Measurements from ENCODE around the gene CCDC141.
"Not testable (repeated sequence)": the region's sequence is repeated elsewhere in the genome, so short reads cannot be mapped to it uniquely, and the experiment has no call there.

The CCDC141 gene

DNA sequence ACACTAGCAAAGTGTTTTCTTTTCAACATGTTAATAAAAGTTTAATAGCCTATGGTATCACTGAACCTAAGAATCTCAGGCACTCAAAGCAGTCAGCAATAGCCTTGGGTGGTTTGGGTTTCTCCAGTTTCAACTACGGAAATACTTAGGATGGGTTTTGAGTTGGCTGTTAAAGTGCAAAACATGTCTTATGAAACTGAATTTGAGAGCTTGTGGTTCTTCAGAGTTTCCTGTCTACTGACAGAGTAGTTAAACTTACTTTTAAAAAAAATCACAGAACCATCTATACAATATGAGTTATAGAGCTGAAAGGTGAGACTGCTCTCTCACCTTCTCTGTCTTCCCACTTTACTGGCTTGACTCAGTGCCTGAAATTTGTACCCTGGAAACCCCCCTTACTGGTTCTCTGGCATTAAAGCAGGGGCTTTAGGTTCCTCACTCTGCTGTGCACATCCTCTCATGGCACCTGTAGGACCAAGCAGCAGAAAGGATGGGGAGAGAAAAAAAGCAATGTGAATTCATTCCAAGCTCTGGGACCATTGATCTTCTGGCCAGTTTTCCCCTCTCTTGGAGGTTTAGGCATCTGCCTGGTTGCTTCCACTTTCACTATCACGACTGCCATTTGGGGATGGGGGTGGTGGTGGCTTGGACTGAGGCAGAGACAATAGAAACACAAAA is 18.1 kb downstream of the CCDC141 start:
- DNase-seq = peak; percentile 44

DNA sequence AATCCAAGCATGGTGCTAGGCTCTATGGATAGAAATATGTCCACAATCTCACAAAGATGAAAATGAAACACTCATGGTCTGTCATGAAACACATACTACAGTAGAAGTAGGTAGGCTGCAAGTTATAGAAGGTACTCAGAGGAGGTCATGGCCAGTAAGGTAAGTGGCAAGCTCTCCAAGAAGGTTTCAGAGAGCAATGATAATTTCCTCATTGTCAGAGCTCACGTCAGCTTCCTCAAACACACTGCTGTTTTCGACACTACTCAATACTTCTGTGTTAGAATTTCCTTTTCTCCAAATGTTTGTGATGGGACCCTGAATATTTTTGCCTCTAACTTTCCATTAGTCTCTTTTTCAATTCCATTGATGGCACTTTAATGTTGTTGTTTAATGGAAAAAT is 25.5 kb downstream of the CCDC141 start:
- no peak for DNase-seq

GRCh38 chr2:179022685-179023084 is 27.3 kb downstream of the CCDC141 start:
- DNase-seq = no peak

DNA sequence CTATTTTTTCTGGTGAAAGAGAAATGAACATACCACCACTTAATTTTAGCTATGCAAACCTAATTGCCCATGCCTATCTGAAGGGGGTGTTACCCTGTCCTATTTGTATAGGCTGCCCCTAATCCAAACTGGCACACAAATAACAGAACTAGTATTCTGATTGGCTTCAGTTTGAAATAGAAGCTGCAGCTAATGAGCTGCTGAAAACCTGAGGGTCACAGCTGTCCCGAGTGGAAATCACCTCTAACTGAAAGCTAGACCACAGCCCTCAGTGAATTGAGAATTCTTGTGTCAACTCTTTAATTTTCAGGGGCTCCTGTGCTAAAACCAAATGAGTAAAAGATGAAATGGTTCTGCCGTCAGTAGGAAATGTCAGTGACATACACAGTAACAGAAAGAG is 28.7 kb downstream of the CCDC141 start:
- peak; percentile 28 for DNase-seq

DNA sequence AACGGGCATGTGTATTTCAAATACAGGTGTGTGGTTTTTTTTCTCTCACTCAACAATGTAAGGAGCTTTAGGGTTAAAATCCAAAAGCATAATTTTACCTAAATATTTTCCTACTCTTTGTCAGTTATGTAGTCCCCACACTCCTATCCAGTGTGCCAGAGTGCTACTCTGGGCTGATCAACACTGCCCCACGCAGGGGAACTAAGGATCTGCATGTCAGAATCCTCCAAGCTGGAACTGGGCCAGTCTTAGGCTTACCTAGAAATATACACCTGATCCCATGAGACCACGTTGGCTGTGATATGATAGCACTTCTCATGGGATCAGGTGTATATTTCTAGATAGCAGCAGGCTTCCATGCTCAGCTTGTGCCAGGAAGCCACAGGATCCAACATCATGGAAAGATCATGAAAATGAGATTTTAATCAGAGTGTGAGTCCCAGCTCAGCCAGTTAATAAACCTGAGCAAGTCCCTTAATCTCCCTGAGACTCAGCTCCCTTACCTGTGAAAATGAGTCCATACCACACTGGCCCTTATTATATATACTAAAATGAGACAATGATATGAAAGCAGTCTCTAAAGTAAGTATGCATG is 29.7 kb downstream of the CCDC141 start:
- DNase-seq = peak; percentile 26

DNA sequence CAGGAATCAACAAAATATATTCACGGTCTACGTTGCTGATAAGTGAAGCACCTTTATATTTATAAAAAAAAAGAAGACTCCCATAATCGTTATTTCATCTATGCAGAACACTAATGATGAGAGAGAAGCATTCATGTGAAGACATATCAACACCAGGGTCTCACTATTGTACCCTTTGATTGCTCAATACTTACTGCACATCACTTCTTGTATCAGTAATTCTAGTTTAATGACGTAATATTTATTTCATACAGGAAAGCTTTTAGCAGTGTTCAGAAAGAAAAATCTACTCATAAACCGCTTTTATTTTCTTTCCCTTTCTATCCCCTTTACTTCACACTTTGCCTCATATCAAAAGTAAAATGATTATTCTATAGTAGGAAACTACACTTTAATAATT is 30.7 kb downstream of the CCDC141 start:
- no peak for DNase-seq

DNA sequence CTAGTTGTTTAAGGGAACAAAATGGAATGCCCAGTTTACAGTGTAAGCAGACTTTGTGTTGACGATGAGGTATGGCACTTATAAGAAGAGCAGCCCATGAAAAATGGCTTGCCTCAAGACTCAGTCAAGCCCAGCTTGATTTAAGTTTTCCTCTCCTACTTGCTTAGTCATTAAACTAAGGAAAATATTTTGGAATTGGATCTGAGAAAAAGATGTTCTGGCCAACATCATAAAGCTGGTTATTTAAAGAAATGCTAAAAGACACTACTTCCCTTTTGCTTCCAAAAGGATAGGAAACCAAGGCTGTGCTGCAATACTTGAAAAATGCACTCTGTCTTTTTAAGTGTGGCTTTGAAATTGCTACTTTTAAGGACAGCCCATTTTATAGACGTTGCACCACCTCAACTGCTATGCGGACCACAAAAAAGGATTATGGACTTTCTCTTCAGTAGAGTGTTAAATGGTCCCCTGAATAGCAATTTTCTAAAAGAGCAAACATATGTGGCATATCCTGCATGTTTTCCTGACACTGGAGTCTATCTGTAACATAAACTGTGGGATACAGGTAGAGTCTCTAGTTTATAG is 32.1 kb downstream of the CCDC141 start:
- DNase-seq = no peak

DNA sequence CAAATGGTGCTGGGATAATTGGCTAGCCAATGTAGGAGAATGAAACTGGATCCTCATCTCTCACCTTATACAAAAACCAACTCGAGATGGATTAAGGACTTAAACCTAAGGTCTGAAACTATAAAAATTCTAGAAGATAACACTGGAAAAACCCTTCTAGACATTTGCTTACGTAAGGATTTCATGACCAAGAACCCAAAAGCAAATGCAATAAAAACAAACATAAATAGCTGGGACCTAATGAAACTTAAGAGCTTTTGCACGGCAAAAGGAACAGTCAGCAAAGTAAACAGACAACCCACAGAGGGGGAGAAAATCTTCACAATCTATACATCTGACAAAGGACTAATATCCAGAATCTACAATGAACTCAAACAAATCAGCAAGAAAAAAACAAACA is 35.7 kb downstream of the CCDC141 start:
- DNase-seq = not testable (repeated sequence)

- no peak for DNase-seq
These were observed 44.0 kb downstream of the CCDC141 start for GRCh38 chr2:179005976-179006375.

DNA sequence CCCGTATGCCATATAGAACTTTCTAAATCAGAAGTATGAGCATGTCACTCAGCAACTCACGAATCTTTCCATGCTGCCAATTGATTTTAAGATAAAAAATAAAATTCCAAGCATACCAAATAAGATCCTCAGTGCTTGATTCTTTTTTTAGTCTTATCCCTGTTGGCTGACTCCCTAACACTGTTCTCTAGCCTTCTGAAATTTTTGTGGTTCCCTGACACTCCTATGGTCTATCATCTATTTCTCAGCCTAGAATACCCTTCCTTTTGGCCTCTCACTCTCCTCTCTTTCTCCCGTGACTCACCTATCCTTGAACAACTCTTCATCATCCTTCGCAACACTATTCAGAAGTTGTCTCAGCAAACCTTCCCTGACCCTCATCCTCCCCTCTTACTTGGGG is 50.5 kb downstream of the CCDC141 start:
- no peak for DNase-seq

DNA sequence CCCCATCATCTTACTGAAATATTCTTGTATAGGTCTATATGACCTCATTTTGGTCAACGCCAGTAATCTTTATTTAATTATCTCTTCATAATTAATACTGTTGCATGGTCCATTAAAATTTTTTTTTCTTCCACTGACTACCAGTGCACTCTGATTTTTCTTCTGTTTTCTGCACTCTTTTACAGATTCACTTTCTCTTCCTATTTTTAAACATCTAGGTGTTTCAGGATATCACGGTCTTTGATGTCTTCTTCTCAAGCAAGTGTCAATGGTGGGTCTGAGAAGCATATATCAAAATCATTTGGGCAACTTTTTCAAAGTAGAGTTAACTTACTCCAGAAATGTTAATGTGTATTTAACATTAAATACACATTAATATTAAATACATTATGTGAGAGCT is 51.4 kb downstream of the CCDC141 start:
- no peak for DNase-seq

DNA sequence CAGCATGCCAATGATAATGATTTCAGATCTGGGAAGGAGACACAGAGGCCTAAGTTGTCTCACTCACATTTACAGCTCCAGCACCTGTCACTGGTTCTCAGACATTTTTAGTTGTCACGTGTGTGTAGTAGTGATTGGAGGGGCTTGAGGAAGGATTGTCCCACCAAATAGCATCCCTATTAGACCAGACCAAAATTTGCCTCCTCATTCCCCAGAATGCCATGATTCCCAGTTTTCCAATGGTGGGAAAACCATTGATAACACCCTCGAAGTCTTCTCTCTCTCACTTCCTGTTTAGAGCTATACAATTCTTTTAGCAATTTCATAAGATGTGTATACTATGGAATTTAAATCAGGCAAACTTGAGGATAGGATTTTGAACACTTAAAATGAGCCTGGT is 52.5 kb downstream of the CCDC141 start:
- DNase-seq = no peak

GRCh38 chr2:178997067-178997466 is 52.9 kb downstream of the CCDC141 start:
- no peak for DNase-seq

DNA sequence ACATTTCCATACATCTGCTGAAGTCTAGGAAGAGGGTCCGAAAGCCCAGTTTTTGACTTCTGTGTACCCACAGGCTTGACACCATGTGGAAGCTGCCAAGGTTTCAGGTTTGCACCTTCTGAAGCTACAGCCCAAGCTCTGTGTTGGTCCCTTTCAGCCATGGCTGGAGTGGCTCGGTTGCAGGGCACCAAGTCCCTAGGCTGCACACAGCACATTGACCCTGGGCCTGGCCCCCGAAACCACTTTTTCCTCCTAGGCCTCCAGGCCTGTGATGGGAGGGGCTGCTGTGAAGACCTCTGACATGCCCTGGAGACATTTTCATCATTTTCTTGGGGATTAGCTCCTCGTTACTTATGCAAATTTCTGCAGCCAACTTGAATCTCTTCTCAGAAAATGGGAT is 55.7 kb downstream of the CCDC141 start:
- DNase-seq = no peak

GRCh38 chr2:178993788-178994187 is 56.1 kb downstream of the CCDC141 start:
- DNase-seq = no peak

GRCh38 chr2:178992719-178993118 is 57.2 kb downstream of the CCDC141 start:
- DNase-seq = not testable (repeated sequence)

DNA sequence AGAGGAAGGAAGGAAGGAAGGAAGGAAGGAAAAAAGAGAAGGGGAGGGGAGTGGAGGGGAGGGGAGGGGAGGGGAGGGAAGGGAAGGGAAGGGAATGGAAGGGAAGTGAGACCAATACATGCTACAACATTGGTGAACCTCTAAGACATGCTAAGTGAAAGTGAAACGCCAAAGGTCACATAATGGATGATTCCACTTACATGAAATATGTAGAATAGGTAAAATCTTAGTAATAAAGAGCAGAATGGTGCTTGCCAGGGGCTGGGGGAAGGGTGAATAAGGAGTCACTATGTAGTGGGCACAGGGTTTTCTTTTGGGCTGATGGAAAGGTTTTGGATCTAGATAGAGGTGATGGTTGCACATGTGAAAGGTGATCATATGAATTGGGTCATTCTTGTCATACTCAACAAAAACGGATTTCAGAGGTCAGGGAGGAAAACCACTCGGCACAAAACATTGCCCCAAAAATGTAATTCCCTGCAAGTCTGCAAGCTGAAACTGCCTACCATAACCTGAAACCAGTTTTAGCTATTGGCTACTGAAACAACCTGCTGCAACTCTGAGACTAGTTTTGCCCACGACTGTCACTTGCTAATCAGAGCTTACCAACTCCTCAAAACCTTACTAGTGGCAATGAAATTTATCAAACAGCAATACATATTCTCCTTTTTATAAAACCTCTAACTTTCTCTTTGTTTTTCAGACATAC is 59.2 kb downstream of the CCDC141 start:
- no peak for DNase-seq

DNA sequence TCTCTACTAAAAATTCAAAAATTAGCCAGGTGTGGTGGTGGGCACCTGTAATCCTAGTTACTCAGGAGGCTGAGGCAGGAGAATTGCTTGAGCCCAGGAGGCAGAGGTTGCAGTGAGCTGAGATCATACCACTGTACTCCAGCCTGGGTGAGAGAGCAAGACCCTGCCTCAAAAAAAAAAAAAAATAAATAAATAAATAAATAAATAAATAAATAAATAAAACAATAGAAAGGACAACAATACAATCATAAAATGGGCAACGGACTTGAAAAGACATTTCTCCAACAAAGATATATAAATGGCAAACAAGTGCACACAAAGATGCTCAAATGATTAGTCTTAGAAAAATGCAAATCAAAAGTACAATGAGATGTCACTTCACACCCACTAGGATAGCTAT is 60.5 kb downstream of the CCDC141 start:
- not testable (repeated sequence) for DNase-seq

- DNase-seq = not testable (repeated sequence)
These were observed 67.3 kb downstream of the CCDC141 start for GRCh38 chr2:178982652-178983051.

DNA sequence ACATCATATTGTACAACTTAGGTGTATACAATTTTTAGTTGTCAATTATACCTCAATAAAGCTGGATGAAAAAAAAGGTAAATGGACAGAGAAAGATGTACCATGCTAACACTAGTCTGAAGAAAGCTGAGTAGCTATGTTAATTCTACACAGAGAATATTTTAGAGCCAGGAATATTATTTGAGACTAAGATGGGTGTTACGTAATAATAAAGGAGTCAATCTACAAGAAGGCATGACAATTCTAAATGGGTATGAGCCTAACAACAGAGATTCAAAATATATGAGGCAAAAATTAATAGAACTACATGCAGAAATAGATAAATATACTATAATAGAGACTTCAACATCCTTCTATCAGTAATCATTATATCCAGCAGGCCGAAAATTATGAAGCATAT is 69.1 kb downstream of the CCDC141 start:
- DNase-seq = no peak

- no peak for DNase-seq
These were observed 71.3 kb downstream of the CCDC141 start for GRCh38 chr2:178978667-178979066.

GRCh38 chr2:178976351-178976750 is 73.6 kb downstream of the CCDC141 start:
- no peak for DNase-seq

GRCh38 chr2:178962805-178963433 is 87.0 kb downstream of the CCDC141 start:
- no peak for DNase-seq
